ENCODE data around the gene ZAP70. TPM values are rescaled to one million over a fixed set of nuclear protein-coding genes. Genes with fewer than 3 reads are reported as not detected.

Gene ZAP70
- total RNA-seq, 1 experiment from 2014 or later, result not detected

DNA sequence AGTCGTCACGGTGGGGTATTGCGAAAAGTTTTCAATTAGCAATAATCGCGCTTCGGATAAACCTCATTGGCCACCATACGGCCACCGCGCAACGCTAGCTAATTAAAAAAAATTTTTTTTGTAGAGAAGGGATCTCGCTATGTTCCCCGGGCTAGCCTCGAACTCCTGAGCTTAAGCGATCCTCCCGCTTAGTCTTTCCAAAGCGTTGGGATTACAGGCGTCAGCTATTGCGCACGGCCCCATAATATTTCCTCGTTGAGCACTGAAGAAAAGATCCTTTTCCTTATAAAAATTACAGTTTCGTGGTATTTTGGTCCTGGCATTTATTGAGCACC lies 48.8 kb upstream of the ZAP70 start:
- intact Hi-C loops (cut with micrococcal nuclease; ENCODE audit: unreplicated experiment), result loop anchor here (2.0 kb wide), 1 partner anchor 32 kb away; no protein-coding TSS in a partner anchor
- TSS peak; percentile 92 for BruUV-seq (replicated peaks)
- no peaks in the 10 kb centered on the region for H3K27me3 ChIP-seq (replicated peaks; ENCODE audit: insufficient read depth, low read depth, low read length, poor library complexity)
- peaks cover 10% of the 10 kb centered on the region for H3K4me1 ChIP-seq (ENCODE audit: insufficient read depth, low read length, poor library complexity, severe bottlenecking)
- TF ChIP-seq, protein P1, sequence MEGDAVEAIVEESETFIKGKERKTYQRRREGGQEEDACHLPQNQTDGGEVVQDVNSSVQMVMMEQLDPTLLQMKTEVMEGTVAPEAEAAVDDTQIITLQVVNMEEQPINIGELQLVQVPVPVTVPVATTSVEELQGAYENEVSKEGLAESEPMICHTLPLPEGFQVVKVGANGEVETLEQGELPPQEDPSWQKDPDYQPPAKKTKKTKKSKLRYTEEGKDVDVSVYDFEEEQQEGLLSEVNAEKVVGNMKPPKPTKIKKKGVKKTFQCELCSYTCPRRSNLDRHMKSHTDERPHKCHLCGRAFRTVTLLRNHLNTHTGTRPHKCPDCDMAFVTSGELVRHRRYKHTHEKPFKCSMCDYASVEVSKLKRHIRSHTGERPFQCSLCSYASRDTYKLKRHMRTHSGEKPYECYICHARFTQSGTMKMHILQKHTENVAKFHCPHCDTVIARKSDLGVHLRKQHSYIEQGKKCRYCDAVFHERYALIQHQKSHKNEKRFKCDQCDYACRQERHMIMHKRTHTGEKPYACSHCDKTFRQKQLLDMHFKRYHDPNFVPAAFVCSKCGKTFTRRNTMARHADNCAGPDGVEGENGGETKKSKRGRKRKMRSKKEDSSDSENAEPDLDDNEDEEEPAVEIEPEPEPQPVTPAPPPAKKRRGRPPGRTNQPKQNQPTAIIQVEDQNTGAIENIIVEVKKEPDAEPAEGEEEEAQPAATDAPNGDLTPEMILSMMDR (conservative IDR thresholded peaks at IDR 0.05; ENCODE audit: low read depth, low read length), result no peak
- no peak for TF ChIP-seq EZH2 (IDR thresholded peaks at IDR 0.05; ENCODE audit: borderline replicate concordance, low read depth, low read length, poor library complexity, severe bottlenecking)
- H3K4me3 ChIP-seq (ENCODE audit: low read depth, low read length, poor library complexity, severe bottlenecking), result peak overlapping the region; percentile 78
- POLR2A ChIA-PET (ENCODE audit: low non-redundant PET), result interaction anchor here (0.9 to 1.1 kb wide), 2 partner anchors 13 to 19 kb away, joined by 3 to 7 read pairs; partner anchors contain the start of gene COX5B
- H3K9me3 ChIP-seq (ENCODE audit: low read depth, low read length, poor library complexity, severe bottlenecking), result no peaks in the 10 kb centered on the region
- H3K36me3 ChIP-seq (ENCODE audit: insufficient read depth, low read length, poor library complexity, severe bottlenecking), result no peaks in the 10 kb centered on the region
- DNase-seq (ENCODE audit: low spot score), result peak; percentile 66
- H3K27ac ChIP-seq (ENCODE audit: low read depth, low read length, poor library complexity, severe bottlenecking), result peak overlapping the region; percentile 85
- CTCF ChIA-PET, result interaction anchor here (0.6 to 1.5 kb wide), 5 partner anchors 14 to 74 kb away, joined by 3 to 6 read pairs (median 3); partner anchors contain the start of gene COX5B

GRCh38 chr2:97669448-97669847 lies 43.9 kb upstream of the ZAP70 start, which contains the start of gene C2orf92:
Gene C2orf92 (plus strand): TSS chr2:97669713. CDS start chr2:97669789, 76 bp downstream.
- no peaks in the 10 kb centered on the region for H3K4me1 ChIP-seq (ENCODE audit: insufficient read depth, low read length, poor library complexity, severe bottlenecking)
- no peak within 1 kb of the TSS for H3K27ac ChIP-seq (ENCODE audit: low read depth, low read length, poor library complexity, severe bottlenecking)
- no peaks in the 10 kb centered on the region for H3K27me3 ChIP-seq (replicated peaks; ENCODE audit: insufficient read depth, low read depth, low read length, poor library complexity)
- intact Hi-C loops (cut with micrococcal nuclease; ENCODE audit: unreplicated experiment), result no loop called here
- CTCF ChIA-PET, result no interaction called here
- no TSS peak for BruUV-seq (replicated peaks)
- POLR2A ChIA-PET (ENCODE audit: low non-redundant PET), result interaction anchor here (0.6 kb wide), 1 partner anchor 465 kb away, joined by 3 read pairs; no protein-coding TSS in a partner anchor
- H3K9me3 ChIP-seq (ENCODE audit: low read depth, low read length, poor library complexity, severe bottlenecking), result no peaks in the 10 kb centered on the region
- TF ChIP-seq, protein P1 (conservative IDR thresholded peaks at IDR 0.05; ENCODE audit: low read depth, low read length), result no peak
- no peak for TF ChIP-seq EZH2 (IDR thresholded peaks at IDR 0.05; ENCODE audit: borderline replicate concordance, low read depth, low read length, poor library complexity, severe bottlenecking)
- no peaks in the 10 kb centered on the region for H3K36me3 ChIP-seq (ENCODE audit: insufficient read depth, low read length, poor library complexity, severe bottlenecking)
- no peak within 1 kb of the TSS for H3K4me3 ChIP-seq (ENCODE audit: low read depth, low read length, poor library complexity, severe bottlenecking)
- no peak for DNase-seq (ENCODE audit: low spot score)

- intact Hi-C loops (cut with micrococcal nuclease; ENCODE audit: unreplicated experiment), result no loop called here
- no TSS peak for BruUV-seq (replicated peaks)
- no peak for TF ChIP-seq EZH2 (IDR thresholded peaks at IDR 0.05; ENCODE audit: borderline replicate concordance, low read depth, low read length, poor library complexity, severe bottlenecking)
- TF ChIP-seq, protein P1 (conservative IDR thresholded peaks at IDR 0.05; ENCODE audit: low read depth, low read length), result no peak
- Histone ChIP-seq H3K4me3 (ENCODE audit: low read depth, low read length, poor library complexity, severe bottlenecking) (no peak overlapping the region), H3K27ac (ENCODE audit: low read depth, low read length, poor library complexity, severe bottlenecking) (no peak overlapping the region), H3K36me3 (ENCODE audit: insufficient read depth, low read length, poor library complexity, severe bottlenecking) (no peaks in the 10 kb centered on the region), H3K4me1 (ENCODE audit: insufficient read depth, low read length, poor library complexity, severe bottlenecking) (no peaks in the 10 kb centered on the region), H3K9me3 (ENCODE audit: low read depth, low read length, poor library complexity, severe bottlenecking) (no peaks in the 10 kb centered on the region), H3K27me3 (replicated peaks; ENCODE audit: insufficient read depth, low read depth, low read length, poor library complexity) (no peaks in the 10 kb centered on the region)
- CTCF ChIA-PET, result no interaction called here
- POLR2A ChIA-PET (ENCODE audit: low non-redundant PET), result no interaction called here
- DNase-seq (ENCODE audit: low spot score), result no peak
These were observed 42.9 kb upstream of the ZAP70 start for GRCh38 chr2:97670471-97670870.

All from A673 (cell line).